ENCODE data around the gene SMYD3. TPM values are rescaled to one million over a fixed set of nuclear protein-coding genes. Genes with fewer than 3 reads are reported as not detected.

SMYD3 gene
- total RNA-seq, 4 donors from 2014 or later: 33.7 to 105 (median 51.4) TPM

- H3K9me3 ChIP-seq: no peaks in the 10 kb centered on the region
- H3K36me3 ChIP-seq: no peaks in the 10 kb centered on the region
- H3K4me3 ChIP-seq (replicated peaks in 1 of 3): no peak overlapping the region
- 95% methylated on average over 2 of the region's 2 CpGs for WGBS, 2 donors
- H3K4me1 ChIP-seq: no peaks in the 10 kb centered on the region
- no peaks in the 10 kb centered on the region for H3K27me3 ChIP-seq
- no peak for TF ChIP-seq POLR2A (IDR thresholded peaks at IDR 0.05)
- TF ChIP-seq, protein P1, sequence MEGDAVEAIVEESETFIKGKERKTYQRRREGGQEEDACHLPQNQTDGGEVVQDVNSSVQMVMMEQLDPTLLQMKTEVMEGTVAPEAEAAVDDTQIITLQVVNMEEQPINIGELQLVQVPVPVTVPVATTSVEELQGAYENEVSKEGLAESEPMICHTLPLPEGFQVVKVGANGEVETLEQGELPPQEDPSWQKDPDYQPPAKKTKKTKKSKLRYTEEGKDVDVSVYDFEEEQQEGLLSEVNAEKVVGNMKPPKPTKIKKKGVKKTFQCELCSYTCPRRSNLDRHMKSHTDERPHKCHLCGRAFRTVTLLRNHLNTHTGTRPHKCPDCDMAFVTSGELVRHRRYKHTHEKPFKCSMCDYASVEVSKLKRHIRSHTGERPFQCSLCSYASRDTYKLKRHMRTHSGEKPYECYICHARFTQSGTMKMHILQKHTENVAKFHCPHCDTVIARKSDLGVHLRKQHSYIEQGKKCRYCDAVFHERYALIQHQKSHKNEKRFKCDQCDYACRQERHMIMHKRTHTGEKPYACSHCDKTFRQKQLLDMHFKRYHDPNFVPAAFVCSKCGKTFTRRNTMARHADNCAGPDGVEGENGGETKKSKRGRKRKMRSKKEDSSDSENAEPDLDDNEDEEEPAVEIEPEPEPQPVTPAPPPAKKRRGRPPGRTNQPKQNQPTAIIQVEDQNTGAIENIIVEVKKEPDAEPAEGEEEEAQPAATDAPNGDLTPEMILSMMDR (IDR thresholded peaks at IDR 0.05): no peak
- H3K27ac ChIP-seq: no peak overlapping the region
- DNase-seq: no peak
- intact Hi-C loops (cut with DNase I): no loop called here
Measured at GRCh38 chr1:245901037-245901436, 606.0 kb downstream of the SMYD3 start.

- no peaks in the 10 kb centered on the region for H3K9me3 ChIP-seq
- TF ChIP-seq, protein P1 (IDR thresholded peaks at IDR 0.05): no peak
- TF ChIP-seq POLR2A (IDR thresholded peaks at IDR 0.05): no peak
- no peak for DNase-seq
- H3K27me3 ChIP-seq: no peaks in the 10 kb centered on the region
- H3K36me3 ChIP-seq: no peaks in the 10 kb centered on the region
- WGBS, 2 donors: 90 to 98% methylated on average over 2 of the region's 2 CpGs
- intact Hi-C loops (cut with DNase I): no loop called here
- H3K4me1 ChIP-seq: no peaks in the 10 kb centered on the region
- no peak overlapping the region for H3K27ac ChIP-seq
- H3K4me3 ChIP-seq (replicated peaks in 1 of 3): no peak overlapping the region
Measured at GRCh38 chr1:245898581-245898980, 608.5 kb downstream of the SMYD3 start.

DNA sequence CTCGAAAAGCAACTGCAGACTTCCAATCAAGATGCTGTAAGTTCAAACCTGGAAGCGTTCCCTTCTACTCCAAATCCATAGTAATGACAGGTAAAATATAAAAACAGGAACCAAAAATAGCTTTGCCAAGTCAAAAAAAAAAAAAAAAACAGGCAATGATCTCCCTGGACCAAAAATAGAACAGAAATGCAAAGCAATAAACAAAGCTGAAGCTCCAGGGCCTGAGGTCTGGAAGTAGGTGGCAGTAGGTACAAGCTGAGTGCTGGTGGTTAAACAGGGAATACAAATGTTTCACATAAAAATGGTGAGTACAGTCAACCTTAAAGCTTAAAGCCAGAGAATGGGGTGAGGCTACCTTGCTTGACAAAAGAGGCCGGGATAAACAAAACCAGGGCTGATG lies 610.8 kb downstream of the SMYD3 start:
- intact Hi-C loops (cut with DNase I): no loop called here
- no peaks in the 10 kb centered on the region for H3K36me3 ChIP-seq
- TF ChIP-seq, protein P1 (IDR thresholded peaks at IDR 0.05): no peak
- no peak for TF ChIP-seq POLR2A (IDR thresholded peaks at IDR 0.05)
- no peak overlapping the region for H3K27ac ChIP-seq
- no peak for DNase-seq
- no peaks in the 10 kb centered on the region for H3K4me1 ChIP-seq
- H3K9me3 ChIP-seq: no peaks in the 10 kb centered on the region
- WGBS, 2 donors: 88 to 95% methylated on average over 3 of the region's 3 CpGs
- H3K4me3 ChIP-seq (replicated peaks in 1 of 3): no peak overlapping the region
- H3K27me3 ChIP-seq: no peaks in the 10 kb centered on the region

- TF ChIP-seq POLR2A (IDR thresholded peaks at IDR 0.05): no peak
- TF ChIP-seq, protein P1 (IDR thresholded peaks at IDR 0.05): no peak
- 94 to 95% methylated on average over 5 of the region's 5 CpGs for WGBS, 2 donors
Measured at GRCh38 chr1:245895455-245895959, 611.6 kb downstream of the SMYD3 start.

DNA sequence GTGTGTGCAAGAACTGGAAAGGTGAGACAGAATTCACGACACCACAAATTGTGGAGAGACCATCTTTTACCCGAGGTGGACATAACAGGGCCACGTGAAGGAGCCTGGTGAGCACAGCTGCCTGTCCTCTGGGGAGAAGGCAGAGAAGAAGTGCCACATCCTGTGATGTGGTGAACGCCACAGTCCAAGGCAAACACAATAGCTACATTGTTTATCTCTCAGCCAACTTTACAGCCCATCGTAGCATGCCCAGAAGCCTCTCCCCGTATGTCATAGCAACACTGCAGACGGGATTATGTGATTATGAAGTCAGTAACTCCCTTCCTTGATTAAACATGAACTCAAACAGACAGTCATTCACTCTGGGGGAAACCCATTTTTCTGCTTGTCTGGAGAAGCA lies 612.2 kb downstream of the SMYD3 start:
- WGBS, 2 donors: 90 to 94% methylated on average over 7 of the region's 7 CpGs
- intact Hi-C loops (cut with DNase I): no loop called here
- H3K36me3 ChIP-seq: no peaks in the 10 kb centered on the region
- H3K27me3 ChIP-seq: no peaks in the 10 kb centered on the region
- TF ChIP-seq POLR2A (IDR thresholded peaks at IDR 0.05): no peak
- TF ChIP-seq, protein P1 (IDR thresholded peaks at IDR 0.05): no peak
- no peaks in the 10 kb centered on the region for H3K4me1 ChIP-seq
- no peak for DNase-seq
- no peaks in the 10 kb centered on the region for H3K9me3 ChIP-seq
- no peak overlapping the region for H3K4me3 ChIP-seq (replicated peaks in 1 of 3)
- no peak overlapping the region for H3K27ac ChIP-seq

More at GRCh38 chr1:245895455-245895959, 611.6 kb downstream of the SMYD3 start:
- Histone ChIP-seq H3K36me3 (no peaks in the 10 kb centered on the region), H3K4me3 (replicated peaks in 1 of 3) (no peak overlapping the region), H3K4me1 (no peaks in the 10 kb centered on the region), H3K27ac (no peak overlapping the region), H3K9me3 (no peaks in the 10 kb centered on the region), H3K27me3 (no peaks in the 10 kb centered on the region)
- DNase-seq: no peak
- intact Hi-C loops (cut with DNase I): no loop called here
